COLO829 (cell line): Measurements from ENCODE around the gene RASSF4.

Source experiments
- DNase-seq: peaks from one replicate; pipeline ENCODE4 v3.0.0; 2012; ENCODE audit warnings: low spot score

RASSF4 gene, protein sequence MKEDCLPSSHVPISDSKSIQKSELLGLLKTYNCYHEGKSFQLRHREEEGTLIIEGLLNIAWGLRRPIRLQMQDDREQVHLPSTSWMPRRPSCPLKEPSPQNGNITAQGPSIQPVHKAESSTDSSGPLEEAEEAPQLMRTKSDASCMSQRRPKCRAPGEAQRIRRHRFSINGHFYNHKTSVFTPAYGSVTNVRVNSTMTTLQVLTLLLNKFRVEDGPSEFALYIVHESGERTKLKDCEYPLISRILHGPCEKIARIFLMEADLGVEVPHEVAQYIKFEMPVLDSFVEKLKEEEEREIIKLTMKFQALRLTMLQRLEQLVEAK

DNA sequence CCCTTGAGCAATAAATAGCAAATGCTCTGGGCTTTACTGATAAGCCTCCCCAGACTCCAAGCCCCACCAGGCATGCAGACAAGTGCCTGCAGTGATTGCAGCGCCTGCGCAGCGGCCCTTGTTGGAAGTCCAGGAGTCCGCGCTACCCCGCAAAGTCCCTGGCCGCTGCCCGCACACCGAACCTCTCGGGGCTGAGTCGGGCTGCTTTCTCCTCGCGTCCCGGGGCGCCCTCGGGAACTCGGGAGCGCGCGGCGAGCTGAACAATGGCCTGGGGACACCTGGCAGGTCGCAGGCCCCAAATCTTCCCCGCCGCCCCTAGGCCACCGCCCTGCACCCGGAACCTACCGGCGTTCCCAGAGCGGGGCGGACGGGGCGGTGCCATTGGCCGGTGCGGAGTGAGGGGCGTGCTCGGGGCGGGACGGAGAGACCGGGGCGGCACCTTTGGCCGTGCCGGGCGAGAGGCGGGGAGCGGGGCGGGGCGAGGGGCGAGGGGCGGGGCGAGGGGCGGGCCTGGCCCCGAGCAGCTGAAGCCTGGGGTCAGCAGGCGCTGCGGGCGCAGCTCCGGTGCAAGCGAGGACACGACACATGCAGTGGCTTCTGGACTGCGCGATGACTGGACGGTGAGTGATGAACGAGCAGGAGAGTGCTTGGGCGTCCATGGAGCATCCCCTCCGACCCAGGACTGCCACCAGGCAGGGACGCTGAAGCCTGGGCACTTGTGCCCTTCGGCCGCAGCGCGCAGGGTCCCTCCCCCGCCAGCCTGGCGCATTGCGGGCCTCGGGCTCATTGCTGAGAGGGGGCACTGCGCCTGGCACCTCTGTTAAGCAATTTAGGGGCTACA, at the start of gene RASSF4:
RASSF4 (plus strand) TSS at position 556 of the 841 bp plus-strand sequence. CDS start 10,401 bp downstream, outside the sequence.
- DNase-seq = peak; percentile 83

DNA sequence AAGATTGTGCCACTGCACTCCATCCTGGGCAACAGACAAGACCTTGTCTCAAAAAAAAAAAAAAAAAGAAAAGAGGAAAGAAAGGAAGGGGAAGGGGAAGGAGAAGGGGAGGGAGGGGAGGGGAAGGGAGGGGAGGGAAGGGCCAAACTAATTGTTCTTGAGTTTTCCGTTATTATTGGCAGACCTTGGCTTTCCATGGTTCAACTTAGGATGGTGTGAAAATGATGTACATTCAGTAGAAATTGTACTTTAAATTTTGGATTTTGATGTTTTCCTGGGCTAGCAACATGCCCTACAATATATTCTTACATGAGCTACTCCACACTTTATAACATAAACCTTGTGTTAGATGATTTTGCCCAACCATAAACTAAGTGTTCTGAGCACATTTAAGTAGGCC, 49.7 kb upstream of the RASSF4 start:
- DNase-seq = no peak

DNA sequence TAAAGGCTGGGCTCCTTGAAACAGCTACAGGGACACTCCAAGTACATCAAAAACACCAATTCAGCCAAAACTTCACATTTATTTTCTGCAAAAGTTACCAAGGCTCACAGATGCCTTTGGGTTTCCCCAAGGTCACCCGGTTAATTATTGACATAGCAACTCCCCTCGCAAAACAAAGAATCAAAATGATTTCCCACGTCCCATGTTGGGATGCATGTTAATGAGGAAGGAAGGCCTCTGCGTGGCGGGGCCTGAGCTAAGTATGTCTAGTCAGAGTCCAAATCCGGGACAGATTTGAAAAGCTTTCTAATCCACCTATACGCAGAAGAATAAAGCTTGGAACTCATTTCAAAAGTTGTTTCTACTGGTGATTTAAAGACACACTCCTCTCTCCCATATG, 49.0 kb upstream of the RASSF4 start:
- DNase-seq = no peak

DNA sequence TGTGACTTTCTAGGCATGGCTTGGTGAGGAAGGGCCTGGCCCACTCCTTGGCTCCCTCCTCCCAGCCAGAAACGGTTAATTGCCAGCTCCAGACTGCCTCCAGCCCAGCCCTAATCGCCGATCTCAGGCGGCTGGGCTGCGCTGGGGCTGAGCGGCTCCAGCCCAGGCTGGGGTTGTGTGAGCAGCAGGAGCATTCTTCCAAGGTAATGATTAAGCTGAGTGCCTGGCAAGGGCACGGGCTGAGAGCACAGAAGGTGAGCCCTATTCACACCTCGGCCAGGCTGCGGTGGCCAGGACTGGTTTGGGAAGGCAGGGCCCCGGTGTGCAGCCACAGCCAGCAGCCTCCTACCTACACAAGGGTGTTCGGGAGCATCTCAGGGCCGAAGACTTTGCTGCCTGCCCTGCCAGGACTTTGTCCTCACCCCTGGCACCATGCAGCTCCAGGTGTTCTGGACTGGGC, 48.5 kb upstream of the RASSF4 start, which contains the start of gene TMEM72:
TMEM72 (plus strand) TSS at position 257 of the 460 bp plus-strand sequence; CDS start at position 433, 176 bp downstream.
- DNase-seq = no peak

DNA sequence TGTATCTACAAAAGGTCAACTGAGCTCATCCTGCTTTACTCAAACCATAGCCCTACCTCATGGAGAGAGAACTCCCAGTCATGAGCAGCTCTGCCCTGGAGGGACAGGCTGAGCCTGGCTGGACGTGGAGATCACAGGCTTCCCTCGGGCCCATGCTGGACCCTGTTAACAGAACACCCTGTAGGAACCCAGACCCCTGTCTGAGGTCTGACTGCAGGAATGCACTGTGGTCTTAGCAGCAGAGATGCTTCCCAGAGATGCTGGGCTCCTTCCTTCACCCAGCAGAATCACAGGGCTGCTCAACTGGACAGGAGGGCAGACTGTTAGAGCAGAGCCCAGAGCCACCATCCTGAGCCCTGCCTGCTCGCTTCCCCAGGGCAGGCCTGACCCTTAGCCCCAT, 47.7 kb upstream of the RASSF4 start:
- no peak for DNase-seq

DNA sequence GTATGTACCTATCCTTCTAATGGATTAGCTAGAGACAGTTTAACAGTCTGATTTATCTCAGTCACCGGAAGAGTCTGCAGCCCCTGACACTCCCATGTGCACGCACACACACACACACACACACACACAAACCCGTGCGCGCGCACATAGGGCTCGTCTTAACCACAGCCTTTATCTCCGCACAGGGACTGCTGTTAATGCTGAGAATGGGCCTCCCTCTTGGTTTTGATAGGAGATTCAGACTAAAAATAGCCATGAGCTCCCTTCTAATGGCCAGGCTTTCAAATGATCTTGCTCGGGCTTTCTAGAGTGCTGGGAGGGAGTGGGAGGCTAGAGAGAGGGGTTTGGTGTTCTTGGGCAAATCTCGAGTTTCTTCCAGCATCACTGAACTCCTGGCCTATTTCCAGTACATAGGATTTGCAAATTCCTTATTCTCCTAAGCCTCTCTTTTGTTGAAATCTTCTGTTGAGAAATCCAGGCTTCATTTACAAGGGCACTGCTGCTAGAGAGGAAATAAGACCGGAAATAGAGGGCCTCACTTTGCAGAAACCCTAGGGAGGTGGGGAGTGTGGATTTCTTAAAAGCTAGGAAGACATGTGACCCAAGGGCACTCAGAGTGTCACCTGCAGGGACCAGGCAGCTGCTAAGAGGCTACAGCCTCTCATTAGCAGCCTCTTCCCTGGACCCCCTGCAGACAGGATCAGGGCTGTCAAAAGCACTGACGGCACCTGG, 46.1 kb upstream of the RASSF4 start:
- DNase-seq = no peak

DNA sequence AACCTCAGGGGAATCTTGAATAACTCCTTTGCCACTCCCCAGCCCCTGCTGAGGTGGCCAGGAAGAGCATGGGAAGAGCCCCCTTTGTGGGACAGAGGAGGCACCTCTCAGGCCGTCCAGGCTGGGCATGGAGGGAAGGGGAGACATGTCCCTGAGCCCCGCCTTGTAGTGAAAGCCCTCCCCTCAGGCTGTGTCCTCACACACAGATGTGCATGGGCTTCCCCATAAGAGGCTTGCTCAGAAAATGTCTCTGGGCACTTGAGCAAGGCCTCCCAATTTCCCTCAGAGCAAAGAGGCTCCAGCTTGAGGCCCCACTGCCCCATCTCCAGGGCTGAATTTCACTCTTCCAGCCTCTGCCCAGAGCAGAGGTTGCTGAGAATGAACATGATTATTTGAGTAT, 44.7 kb upstream of the RASSF4 start:
- no peak for DNase-seq

DNA sequence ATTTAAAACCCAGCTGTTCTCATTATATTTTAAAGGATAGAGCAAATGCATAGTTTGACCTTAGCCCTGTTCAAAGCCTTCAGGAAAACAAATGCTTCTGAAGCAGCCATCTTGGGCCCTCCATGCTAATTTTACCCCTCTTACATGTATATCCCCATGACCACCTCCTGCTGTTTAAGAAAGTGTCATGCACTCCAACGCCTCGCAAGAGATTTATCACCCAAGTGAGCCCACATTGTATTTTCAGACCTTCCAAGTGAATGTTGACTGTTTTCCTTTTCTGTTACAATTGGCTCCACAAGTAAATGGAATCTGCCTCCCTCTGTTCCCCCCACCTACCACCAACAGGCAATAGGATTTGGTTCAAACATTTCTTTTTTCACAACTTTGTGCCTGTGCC, 43.2 kb upstream of the RASSF4 start:
- no peak for DNase-seq

DNA sequence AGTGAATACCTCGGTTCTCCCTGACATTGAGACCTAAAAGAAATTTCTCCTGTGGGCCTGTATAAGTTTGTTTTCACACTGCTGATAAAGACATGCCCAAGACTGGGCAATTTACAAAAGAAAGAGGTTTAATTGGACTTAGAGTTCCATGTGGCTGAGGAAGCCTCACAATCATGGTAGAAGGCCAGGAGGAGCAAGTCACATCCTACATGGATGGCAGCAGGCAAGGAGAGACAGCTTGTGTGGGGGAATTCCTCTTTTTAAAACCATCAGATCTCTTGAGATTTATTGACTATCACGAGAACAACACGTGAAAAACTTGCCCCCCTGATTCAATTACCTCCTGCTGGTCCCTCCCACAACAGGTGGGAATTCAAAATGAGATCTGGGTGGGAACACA, 41.8 kb upstream of the RASSF4 start:
- DNase-seq = no peak

DNA sequence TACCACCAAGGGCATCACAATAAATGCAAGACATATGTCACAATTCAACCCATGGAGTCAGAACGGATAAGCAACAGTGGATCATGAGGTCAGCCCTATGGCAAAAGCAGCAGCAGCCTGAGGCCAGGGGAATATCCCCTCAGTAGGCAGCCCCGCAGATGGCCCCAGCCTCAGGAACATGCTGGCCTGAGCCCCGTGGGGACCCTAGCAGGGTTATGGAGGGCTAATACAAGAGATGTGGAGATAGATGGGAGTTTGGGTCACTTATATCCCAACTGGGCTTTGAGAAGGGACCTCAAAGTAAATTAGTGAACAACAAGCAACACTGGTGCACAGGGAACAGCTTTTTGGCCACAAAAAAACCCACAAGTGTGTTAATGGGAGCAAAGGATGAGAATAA, 39.4 kb upstream of the RASSF4 start:
- DNase-seq = no peak

DNA sequence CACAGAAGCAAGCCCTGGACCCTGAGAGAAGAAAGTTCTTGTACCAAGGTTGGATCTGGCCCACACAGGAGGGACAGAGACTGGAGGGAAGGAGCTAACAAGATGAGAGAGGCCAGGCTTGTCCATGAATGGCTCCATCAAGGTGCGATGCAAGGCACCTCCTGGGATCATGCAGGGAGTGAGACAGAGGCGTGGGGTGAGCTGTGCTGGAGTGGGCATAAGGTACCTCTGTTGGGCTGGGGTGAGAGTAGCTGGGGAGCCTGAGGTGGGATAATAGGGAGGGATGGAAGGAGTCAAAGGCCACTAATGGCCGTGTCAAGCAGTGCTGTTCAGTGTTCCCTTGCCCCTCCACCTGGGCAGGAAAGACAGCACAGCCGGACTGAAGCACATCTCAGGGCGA, 38.5 kb upstream of the RASSF4 start:
- no peak for DNase-seq

DNA sequence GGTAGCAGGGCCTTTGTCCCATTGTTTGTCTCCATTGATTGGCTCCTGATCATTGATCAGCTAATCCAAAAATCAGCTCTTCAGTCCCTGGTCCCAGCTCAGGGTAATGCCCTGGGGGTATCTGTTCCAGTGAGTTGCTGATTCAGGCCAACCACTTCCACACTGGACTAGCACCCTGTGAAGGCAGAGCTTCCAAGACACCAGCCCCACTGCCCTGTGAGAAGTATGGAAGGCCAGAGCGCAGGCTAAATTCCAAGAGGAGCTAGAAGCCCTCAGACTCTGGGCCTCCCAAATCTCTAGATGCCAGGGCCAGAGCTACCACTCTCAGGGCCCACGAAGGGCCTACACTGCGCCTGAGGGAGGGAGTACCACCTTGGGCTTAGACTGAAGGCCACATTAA, 38.1 kb upstream of the RASSF4 start:
- no peak for DNase-seq

DNA sequence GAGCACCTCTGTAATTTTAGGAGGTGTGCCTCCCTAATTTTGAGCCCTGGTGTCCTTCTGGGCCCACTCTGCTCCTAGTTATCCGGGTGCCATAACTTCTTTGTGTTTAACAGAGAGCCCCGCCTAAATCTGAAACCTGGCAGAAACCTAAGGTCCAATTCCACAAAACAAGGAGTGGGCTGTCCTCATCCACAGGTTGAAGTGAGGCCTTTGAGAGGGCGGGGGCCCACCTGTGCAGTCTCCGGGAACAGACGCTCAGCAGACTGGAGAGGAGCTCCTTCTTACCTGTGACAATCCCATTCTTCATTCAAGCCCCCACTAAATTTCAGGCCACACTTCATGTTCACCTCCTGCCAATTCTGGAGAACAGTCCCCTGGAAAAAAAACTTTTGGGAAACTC, 37.6 kb upstream of the RASSF4 start:
- no peak for DNase-seq

DNA sequence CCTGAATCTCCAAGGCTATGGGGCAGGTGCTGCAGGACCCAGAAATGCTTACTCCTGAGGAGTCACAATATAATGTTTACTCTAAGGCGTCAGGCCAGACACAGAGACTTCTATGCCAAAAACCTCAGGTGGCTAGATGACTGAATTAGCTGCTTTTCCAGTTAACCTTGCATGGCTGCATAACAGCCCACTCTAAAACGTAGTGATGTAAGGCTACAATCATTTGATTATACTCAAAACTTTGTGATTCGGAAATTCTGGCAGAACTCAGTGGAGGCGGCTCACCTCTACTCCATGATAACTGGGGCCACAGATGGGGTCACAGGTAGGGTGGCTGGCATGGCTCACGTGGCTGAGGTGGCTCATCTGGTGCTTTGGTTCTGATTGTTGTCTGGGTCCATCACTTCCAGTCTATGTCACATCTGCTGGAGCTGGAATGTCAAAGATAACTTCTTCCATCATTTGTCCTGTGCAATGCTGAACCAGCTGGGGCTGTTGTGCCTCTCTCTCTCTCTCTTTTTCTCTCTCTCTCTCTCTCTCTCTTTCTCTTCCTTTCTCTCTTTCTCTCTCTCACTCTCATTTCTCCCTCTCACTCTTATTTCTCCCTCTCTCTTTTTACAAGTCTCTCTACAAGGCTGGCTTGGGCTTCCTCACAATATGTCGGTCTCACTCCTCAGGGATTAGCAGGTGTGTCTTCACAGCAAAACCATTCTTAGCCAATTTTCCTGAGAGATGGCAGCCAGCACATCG, 36.6 kb upstream of the RASSF4 start:
- no peak for DNase-seq

DNA sequence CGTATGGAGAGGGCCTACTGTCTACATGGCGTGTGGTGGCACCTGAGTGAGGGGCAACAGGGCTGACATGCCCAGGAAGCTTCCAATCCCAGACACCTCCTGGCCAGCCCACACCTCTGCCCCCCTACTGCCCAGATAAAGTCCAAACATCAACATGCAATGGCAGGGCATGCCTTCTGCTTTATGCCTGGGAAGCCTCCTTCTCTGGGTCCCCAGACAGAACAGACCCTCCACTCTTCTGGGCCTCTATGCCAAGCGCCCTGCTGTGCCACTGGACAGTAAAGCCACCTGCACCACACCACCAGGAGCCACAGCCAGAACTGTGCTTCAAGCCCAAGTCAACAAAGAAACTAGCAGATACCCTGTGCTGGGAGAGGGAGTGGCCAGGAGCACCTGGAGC, 36.0 kb upstream of the RASSF4 start:
- DNase-seq = no peak

DNA sequence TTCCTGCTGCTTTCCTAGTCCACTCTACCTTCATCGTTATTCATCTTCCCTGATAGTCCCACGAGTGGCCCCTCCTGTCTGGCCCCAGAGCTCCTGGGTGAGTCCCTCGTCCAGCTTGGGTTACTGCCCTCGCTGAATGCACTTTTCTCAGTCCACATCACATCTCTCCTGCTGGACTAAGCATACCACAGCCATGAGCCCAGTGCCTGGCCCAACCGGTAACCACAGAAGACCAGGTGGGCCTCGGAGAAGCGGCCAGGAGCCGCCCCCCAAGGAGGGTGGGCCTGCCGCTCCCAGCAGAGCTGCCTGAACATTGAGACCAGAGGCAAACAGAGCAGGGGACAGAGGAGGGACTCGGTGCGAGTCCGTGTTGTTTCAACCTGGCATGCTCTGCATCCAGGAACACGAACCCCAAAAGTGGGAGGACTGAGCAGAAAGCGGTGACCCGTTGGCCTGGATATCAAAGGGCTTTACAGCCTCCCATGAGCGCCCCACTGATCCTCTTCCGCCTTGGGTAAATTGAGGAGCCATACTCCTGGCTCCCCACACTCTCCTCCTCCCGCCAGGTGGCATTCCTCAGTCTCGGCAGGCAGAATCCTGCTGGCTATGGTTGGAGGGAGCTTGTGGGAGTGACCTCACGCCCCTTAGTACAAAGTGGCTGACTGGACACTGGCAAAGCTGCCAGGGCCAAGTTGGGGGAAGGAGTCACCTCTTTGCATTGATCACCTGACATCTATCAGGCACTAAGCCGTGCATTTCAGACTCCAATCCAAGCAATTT, 35.2 kb upstream of the RASSF4 start:
- DNase-seq = no peak

DNA sequence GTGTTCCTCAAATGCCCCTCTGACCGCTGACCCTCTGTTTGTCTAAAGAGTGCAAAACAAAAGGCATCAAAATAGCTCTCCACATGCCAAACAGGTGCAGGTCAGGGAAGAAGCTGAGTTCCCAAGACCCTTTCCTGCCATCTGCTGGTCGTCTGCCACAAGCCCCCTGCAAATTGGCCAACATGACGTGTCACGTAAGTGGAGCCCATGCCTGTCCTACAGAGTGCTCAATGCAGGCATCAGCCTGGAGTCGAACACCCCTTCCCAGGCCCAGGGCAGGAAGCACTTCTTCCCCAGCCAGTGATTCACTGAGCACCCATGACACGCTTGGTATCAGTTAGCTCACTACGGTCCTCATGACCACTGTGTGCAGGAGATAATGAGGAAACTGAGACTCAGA, 34.4 kb upstream of the RASSF4 start:
- no peak for DNase-seq

DNA sequence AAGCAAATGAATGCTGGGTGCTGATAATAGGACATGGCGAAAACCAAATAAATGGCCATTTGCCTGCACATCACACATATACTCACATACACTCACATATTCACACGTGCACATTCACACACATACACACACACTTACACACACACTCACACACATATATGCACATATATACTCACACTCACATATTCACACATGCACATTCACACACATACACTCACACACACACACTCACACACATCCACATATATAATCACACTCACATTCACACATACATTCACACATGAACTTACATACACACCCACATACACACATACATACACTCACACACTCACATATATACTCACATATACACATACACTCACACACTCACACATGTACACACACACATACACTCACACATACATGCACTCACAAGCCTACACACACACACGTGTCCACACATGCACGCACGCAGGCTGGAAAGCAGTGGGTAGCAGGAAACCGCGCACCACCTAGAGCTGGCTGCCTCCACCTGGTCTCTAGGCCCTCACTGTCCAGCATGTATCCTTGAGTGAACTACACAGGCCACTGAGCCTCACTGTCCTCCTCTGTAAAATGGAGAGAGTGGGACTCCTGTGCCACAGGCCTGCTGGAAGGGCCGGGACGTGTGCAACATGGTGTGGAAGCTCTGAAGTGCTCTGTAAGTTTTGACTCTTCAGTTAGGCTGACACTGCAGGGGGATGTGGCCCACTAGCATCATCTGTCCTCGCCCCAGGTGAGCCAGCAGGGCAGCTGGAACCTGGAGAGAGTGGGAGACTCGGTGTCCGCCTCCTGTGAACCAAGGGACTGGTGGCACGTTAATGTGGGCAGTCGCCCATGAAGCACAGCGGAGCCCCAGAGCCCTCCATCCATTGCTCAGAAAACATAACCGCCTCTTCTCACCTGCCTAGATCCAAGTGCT, 33.5 kb upstream of the RASSF4 start:
- DNase-seq = no peak

DNA sequence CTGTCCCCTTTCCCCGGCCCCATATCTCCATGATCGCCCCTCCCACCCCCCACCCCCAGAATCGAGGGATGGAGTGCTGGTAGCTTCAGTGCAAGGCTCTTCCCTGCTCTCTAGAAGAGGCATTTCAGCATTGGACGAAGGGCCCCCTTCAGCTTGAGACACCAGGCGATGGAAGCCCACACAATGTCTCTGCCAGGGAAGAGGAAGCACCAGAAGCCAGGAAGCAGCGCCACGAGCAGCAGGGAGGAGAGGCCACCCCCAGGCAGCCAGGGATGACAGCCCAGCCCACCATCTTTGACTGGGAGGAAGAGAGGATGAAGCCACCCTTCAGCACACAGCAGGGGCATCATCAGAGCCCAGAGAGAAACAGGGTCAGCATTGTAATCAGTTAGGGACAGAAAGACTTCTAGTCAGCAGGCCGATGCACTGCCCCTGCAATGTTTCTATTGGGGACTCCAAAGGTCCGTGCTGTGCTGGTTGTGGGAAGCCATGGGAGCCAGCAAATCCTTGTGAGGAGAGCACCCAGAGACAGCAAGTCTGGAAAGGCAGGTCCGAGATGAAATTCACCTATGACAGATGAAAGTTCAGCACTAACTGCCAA, 32.8 kb upstream of the RASSF4 start:
- DNase-seq = no peak

DNA sequence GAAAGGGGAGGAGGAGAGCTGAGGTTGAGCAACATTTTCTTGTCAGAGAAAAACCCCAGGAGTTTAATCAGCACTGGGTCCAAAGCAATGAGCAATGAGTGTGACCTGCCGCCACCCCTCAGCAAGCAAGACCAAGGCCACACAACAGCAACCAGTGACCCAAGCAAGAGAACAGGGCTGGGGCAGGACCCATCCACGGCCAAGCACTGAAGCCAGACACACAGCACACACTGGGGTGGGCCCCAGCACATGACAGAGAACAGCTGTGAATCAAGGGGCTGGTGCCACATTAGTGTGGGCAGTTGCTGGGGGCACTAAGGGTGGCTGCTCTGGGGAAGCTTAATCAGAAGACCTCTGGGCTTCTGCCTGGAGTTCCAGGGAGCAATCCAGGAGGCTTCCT, 32.2 kb upstream of the RASSF4 start:
- DNase-seq = no peak
